Subcutaneous abdominal adipose tissue (tissue), 5 donors: ENCODE results near the gene CRYAA.

Experiments
- H3K27ac ChIP-seq: one replicate; pipeline ENCODE4 v1.7.0; 2013; ENCODE audit warnings: low read depth, mild to moderate bottlenecking, inconsistent platforms, low read length, moderate library complexity
- H3K27me3 ChIP-seq, 5 donors: one replicate each; pipeline ENCODE4 v1.7.0; 2013; ENCODE audit warnings: low read length in 5 of 5, inconsistent platforms in 1 of 5; ENCODE audit not compliant: control insufficient read depth in 5 of 5, insufficient read depth in 4 of 5
- H3K36me3 ChIP-seq, 5 donors: one replicate each; pipeline ENCODE4 v1.7.0; 2013; ENCODE audit warnings: low read length in 5 of 5; ENCODE audit not compliant: control insufficient read depth in 5 of 5, insufficient read depth in 5 of 5
- H3K4me1 ChIP-seq, 5 donors: one replicate each; pipeline ENCODE4 v1.7.0; 2013; ENCODE audit warnings: low read length in 5 of 5, mild to moderate bottlenecking in 3 of 5, moderate library complexity in 1 of 5; ENCODE audit not compliant: control insufficient read depth in 5 of 5, insufficient read depth in 5 of 5
- H3K4me3 ChIP-seq, 5 donors: one replicate each; pipeline ENCODE4 v1.7.0; 2013; ENCODE audit warnings: low read length in 5 of 5, low read depth in 1 of 5
- H3K9ac ChIP-seq, 5 donors: one replicate each; pipeline ENCODE4 v1.7.0; 2013; ENCODE audit warnings: low read length in 5 of 5, mild to moderate bottlenecking in 4 of 5, moderate library complexity in 3 of 5
- H3K9me3 ChIP-seq, 5 donors: one replicate each; pipeline ENCODE4 v1.7.0; 2013; ENCODE audit warnings: low read length in 5 of 5; ENCODE audit not compliant: control insufficient read depth in 5 of 5
- donor health status: healthy.
- donor health status: healthy.
- donor health status: healthy.
- donor health status: healthy.
- donor health status: healthy.

The CRYAA gene

DNA sequence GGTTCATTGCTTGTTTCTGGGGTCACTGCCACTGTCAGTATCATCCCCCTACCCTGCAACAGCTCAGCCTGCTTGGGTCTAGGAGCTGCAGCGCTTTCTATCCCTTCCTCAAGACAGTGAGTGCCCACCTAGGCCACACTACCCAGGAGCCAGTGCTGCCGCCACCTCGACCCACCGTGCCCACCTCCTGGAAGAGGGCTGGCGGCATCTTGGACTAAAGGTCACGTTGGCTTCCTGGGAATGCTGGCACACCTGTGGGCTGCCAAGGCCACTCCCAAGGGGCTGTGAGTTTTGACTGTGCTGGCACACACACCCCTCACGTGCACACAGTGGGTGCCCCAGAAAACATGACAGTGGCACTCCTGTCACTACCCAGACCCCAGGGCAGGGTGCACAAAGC lies 22.1 kb downstream of the CRYAA start:
- Histone ChIP-seq H3K27ac (no peak overlapping the region), H3K9me3 (no peaks in the 10 kb centered on the region), H3K4me1 (peaks cover 2 to 35% (median 32%) of the 10 kb centered on the region in 5 donors), H3K9ac (no peak overlapping the region), H3K27me3 (peaks cover 0 to 34% (median 14%) of the 10 kb centered on the region in 5 donors), H3K36me3 (no peaks in the 10 kb centered on the region), H3K4me3 (no peak overlapping the region)

GRCh38 chr21:43191521-43191920 lies 22.7 kb downstream of the CRYAA start:
- Histone ChIP-seq H3K4me3 (no peak overlapping the region), H3K27ac (no peak overlapping the region), H3K4me1 (peaks cover 3 to 40% (median 34%) of the 10 kb centered on the region in 5 donors), H3K9me3 (no peaks in the 10 kb centered on the region), H3K9ac (no peak overlapping the region), H3K27me3 (peaks cover 0 to 34% (median 14%) of the 10 kb centered on the region in 5 donors), H3K36me3 (no peaks in the 10 kb centered on the region)

DNA sequence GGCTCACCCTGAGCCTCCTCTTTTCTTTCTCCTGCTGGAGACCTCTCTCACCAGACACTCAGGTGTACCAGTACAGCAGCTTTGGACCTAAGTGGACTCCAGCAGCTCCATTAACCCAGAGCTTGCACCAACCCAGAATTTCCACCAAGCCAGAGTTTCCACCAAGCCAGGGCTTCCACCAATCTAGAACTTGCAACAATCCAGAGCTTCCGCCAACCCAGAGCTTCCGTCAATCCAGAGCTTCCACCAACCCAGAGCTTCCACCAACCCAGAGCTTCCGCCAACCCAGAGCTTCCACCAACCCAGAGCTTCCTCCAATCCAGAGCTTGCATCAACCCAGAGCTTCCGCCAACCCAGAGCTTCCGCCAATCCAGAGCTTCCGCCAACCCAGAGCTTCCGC lies 23.2 kb downstream of the CRYAA start:
- H3K9ac ChIP-seq, result no peak overlapping the region
- H3K4me1 ChIP-seq, result peaks cover 3 to 44% (median 37%) of the 10 kb centered on the region in 5 donors
- H3K36me3 ChIP-seq, result no peaks in the 10 kb centered on the region
- peaks cover 0 to 34% (median 14%) of the 10 kb centered on the region in 5 donors for H3K27me3 ChIP-seq
- no peaks in the 10 kb centered on the region for H3K9me3 ChIP-seq
- no peak overlapping the region for H3K27ac ChIP-seq
- H3K4me3 ChIP-seq, result no peak overlapping the region

GRCh38 chr21:43192501-43193081 lies 23.8 kb downstream of the CRYAA start:
- H3K4me3 ChIP-seq, result no peak overlapping the region
- H3K36me3 ChIP-seq, result no peaks in the 10 kb centered on the region
- H3K9ac ChIP-seq, result no peak overlapping the region
- H3K27ac ChIP-seq, result no peak overlapping the region
- no peaks in the 10 kb centered on the region for H3K9me3 ChIP-seq
- peaks cover 0 to 34% (median 14%) of the 10 kb centered on the region in 5 donors for H3K27me3 ChIP-seq
- H3K4me1 ChIP-seq, result peaks cover 3 to 50% (median 37%) of the 10 kb centered on the region in 5 donors

DNA sequence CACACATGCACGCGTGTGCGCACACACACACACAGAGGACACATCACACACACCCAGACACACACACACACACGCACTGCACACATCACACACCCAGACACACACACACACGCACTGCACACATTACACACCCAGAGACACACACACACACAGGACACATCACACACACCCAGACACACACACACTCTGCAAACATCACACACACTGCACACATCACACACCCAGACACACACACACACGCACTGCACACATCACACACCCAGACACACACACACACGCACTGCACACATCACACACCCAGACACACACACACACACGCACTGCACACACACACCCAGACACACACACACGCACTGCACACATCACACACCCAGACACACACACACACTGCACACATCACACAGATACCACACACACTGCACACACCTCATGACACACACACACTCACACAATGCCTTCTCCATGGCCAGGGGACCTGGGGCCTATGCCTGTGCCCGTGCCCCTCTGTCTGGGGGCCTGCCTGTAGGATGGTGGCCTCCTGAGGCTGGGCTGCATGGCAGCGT lies 24.4 kb downstream of the CRYAA start:
- Histone ChIP-seq H3K27me3 (peaks cover 0 to 34% (median 14%) of the 10 kb centered on the region in 5 donors), H3K9ac (no peak overlapping the region), H3K4me3 (no peak overlapping the region), H3K9me3 (peaks cover 0 to under 1% (median 0%) of the 10 kb centered on the region in 5 donors), H3K4me1 (peaks cover 3 to 49% (median 37%) of the 10 kb centered on the region in 5 donors), H3K36me3 (no peaks in the 10 kb centered on the region), H3K27ac (no peak overlapping the region)

DNA sequence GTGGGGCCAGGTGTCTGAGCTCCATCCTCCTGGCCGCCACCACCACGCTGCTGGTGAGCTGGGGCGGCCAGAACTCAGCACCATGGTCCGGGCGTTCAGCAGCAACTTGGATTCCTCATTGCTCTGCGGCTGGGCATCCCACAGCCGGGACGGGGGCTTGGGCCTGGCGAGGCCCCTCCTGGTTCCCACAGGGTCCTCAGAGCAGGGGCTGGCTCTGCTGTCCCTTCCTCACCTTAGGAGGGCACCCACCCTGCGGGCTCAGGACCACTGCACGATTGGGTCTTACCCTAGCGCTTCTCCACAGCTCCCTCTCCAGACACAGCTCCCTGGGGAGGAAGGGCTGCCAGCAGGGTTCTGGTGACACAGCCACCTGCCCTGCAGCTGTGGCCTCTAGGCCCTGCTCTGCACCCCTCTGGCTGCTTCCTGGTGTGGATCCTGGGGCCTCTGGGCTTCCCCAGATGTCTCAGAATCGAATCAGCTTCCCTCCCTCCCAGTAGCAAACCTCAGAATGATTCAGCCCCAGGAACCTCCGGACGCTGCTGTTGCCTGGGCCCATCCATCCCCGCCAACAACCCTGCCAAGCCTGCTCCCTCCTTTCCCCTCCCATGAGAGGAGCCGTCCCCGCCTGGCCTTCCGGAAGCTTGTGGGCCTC lies 25.0 kb downstream of the CRYAA start:
- Histone ChIP-seq H3K27me3 (peaks cover 0 to 34% (median 14%) of the 10 kb centered on the region in 5 donors), H3K4me1 (peaks cover 3 to 44% (median 36%) of the 10 kb centered on the region in 5 donors), H3K4me3 (no peak overlapping the region), H3K27ac (no peak overlapping the region), H3K9me3 (peaks cover 0 to 7% (median 2%) of the 10 kb centered on the region in 5 donors), H3K9ac (no peak overlapping the region), H3K36me3 (no peaks in the 10 kb centered on the region)

DNA sequence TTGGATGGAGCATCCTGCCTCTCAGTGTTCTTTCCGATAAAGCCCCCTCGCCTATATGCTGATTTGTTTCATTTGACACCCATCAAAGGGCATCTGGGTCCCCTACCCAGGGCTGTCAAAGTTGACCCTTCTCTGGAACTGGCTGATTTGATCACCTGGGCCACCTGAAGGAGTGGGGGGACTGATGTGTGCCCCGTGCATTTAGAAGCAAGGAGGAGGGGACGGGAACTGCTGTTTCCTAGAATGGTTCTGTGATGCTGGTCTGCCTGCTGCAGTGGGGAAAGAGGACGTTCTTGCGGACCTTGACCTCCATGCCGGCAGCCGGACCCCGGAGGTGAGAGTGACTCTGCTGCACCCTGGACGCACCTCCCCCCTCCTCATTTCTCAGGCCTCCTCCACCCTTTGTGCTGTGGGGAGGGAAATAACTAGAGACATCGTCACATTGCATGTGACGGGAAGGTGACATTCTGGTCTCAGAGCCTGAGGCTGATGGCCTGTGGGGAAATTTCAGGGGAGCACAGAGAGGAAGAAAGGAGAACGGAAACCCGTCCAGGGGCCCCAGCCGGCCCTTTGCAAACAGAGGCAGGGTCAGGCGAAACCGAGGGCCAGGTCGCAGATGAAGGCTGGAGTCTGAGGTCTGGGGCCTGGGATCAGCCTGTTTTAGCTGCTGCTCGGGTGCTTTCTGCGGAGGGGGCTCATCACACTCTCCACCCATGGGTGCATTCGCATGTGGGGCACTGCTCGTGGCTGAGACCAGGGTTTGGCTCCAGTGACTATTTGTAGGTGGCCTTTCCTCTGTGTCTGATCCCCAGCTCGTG lies 25.7 kb downstream of the CRYAA start:
- Histone ChIP-seq H3K9ac (no peak overlapping the region), H3K4me3 (no peak overlapping the region), H3K4me1 (peaks cover 3 to 40% (median 35%) of the 10 kb centered on the region in 5 donors), H3K36me3 (no peaks in the 10 kb centered on the region), H3K27ac (no peak overlapping the region), H3K27me3 (peaks cover 0 to 34% (median 14%) of the 10 kb centered on the region in 5 donors), H3K9me3 (peaks cover 0 to 7% (median 3%) of the 10 kb centered on the region in 5 donors)

- H3K4me1 ChIP-seq, result peaks cover 3 to 40% (median 35%) of the 10 kb centered on the region in 5 donors
- H3K4me3 ChIP-seq, result no peak overlapping the region
- no peak overlapping the region for H3K9ac ChIP-seq
- H3K27me3 ChIP-seq, result peaks cover 0 to 34% (median 14%) of the 10 kb centered on the region in 5 donors
- H3K9me3 ChIP-seq, result peaks cover 0 to 10% (median 3%) of the 10 kb centered on the region in 5 donors
- H3K36me3 ChIP-seq, result no peaks in the 10 kb centered on the region
- H3K27ac ChIP-seq, result no peak overlapping the region
These were observed 26.6 kb downstream of the CRYAA start for GRCh38 chr21:43195121-43196021.

DNA sequence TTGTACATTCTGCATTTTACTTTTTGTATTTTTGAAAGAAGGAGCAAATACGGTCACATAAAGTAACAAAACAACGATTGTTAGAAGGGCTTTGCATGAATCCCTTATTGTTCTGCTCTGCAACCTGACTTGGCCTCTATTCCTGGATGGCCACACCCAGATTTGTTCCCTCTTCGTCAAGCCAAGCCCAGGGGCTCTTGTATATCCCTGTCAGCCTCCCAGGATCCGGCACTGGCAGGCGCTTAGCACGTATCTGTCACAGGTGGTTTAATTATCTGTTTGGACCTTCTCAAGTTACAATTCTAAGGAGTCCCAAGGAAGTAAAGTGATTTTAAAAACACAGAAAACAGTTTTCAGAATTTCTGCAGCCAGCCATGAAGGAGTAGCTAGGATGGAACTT lies 28.0 kb downstream of the CRYAA start:
- H3K9ac ChIP-seq, result no peak overlapping the region
- no peak overlapping the region for H3K4me3 ChIP-seq
- no peaks in the 10 kb centered on the region for H3K36me3 ChIP-seq
- peaks cover 0 to 29% (median 7%) of the 10 kb centered on the region in 5 donors for H3K27me3 ChIP-seq
- H3K27ac ChIP-seq, result no peak overlapping the region
- H3K9me3 ChIP-seq, result peaks cover 7 to 20% (median 14%) of the 10 kb centered on the region in 5 donors
- peaks cover 3 to 40% (median 35%) of the 10 kb centered on the region in 5 donors for H3K4me1 ChIP-seq
